Thyroid gland (tissue), 4 donors: ENCODE results near the gene RCAN2.

Experiments
- POLR2A ChIP-seq, 2 donors: fragments of 450-650 bp; IDR thresholded peaks; one replicate each; pipeline ENCODE4 v1.6.1; 2017; ENCODE audit warnings: antibody characterized with exemption in 2 of 2, mild to moderate bottlenecking in 2 of 2, moderate library complexity in 1 of 2
- TF ChIP-seq, protein P1 (sequence below), 6 experiments: fragments of 200-600 bp in 3 of 6; fragments of 450-650 bp in 3 of 6; sonication (generic) in 3 of 6; IDR thresholded peaks; one replicate each; pipeline ENCODE4 v1.5.1; 2016 to 2019; ENCODE audit warnings: antibody characterized with exemption in 6 of 6, mild to moderate bottlenecking in 2 of 6, inconsistent platforms in 1 of 6, moderate library complexity in 1 of 6

DNA sequence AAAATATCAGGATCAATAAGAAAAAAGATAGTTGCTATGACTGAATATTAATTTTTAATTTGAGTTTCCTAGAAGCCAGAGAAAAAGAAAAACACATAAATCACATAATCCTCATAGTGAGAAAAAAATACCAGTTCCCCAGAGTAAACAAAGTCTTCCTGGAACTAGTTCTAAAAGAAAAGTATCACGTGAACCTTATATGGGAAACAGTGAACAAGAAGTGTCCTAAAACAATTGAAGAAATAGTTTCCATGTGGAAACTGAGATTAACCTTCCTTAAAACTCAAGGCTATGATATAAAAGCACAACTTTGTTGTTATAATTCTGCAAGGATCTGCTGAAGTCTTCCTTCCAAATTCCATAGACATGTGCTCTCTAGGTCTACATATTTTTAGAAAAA lies 50.6 kb downstream of the RCAN2 start:
- TF ChIP-seq, protein P1, sequence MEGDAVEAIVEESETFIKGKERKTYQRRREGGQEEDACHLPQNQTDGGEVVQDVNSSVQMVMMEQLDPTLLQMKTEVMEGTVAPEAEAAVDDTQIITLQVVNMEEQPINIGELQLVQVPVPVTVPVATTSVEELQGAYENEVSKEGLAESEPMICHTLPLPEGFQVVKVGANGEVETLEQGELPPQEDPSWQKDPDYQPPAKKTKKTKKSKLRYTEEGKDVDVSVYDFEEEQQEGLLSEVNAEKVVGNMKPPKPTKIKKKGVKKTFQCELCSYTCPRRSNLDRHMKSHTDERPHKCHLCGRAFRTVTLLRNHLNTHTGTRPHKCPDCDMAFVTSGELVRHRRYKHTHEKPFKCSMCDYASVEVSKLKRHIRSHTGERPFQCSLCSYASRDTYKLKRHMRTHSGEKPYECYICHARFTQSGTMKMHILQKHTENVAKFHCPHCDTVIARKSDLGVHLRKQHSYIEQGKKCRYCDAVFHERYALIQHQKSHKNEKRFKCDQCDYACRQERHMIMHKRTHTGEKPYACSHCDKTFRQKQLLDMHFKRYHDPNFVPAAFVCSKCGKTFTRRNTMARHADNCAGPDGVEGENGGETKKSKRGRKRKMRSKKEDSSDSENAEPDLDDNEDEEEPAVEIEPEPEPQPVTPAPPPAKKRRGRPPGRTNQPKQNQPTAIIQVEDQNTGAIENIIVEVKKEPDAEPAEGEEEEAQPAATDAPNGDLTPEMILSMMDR (IDR thresholded peaks at IDR 0.05) = no peak
- TF ChIP-seq POLR2A (IDR thresholded peaks at IDR 0.05) = no peak
